Measurements from ENCODE around the gene CTSH.

CTSH gene

GRCh38 chr15:78957416-78958093 lies 12.7 kb upstream of the CTSH start:
- no peak overlapping the region for H3K4me3 ChIP-seq (ENCODE audit: low read depth, low read length)
- TF ChIP-seq POLR2A (IDR thresholded peaks at IDR 0.05; ENCODE audit: extremely low read depth, insufficient read length), result no peak
- TF ChIP-seq MYC (IDR thresholded peaks at IDR 0.05; ENCODE audit: low read depth, low read length), result no peak
- no peak for TF ChIP-seq MAX (IDR thresholded peaks at IDR 0.05; ENCODE audit: low read depth, low read length)
- TF ChIP-seq, protein P1, sequence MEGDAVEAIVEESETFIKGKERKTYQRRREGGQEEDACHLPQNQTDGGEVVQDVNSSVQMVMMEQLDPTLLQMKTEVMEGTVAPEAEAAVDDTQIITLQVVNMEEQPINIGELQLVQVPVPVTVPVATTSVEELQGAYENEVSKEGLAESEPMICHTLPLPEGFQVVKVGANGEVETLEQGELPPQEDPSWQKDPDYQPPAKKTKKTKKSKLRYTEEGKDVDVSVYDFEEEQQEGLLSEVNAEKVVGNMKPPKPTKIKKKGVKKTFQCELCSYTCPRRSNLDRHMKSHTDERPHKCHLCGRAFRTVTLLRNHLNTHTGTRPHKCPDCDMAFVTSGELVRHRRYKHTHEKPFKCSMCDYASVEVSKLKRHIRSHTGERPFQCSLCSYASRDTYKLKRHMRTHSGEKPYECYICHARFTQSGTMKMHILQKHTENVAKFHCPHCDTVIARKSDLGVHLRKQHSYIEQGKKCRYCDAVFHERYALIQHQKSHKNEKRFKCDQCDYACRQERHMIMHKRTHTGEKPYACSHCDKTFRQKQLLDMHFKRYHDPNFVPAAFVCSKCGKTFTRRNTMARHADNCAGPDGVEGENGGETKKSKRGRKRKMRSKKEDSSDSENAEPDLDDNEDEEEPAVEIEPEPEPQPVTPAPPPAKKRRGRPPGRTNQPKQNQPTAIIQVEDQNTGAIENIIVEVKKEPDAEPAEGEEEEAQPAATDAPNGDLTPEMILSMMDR (IDR thresholded peaks at IDR 0.05; ENCODE audit: low read depth, low read length), result no peak
- DNase-seq (ENCODE audit: low read depth), result no peak

DNA sequence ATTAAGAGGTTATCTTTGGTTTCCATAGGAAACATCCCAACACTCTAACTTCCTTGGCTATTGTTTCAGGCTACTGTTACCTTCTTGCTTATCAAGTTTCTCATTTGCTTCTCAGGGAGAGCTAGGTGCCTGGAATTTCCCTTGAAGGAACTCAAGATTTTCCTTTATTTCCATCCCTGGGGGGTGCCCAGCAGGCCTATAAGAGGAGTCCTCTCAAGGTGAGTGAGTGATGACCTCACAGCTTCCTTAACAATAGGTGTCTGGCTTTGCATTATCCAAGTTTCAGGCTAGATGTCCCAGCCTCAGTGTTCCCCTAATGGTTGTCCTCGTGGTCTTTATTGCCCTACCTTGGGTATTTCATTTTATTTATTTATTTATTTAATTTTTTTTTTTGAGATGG lies 12.1 kb upstream of the CTSH start:
- TF ChIP-seq MYC (IDR thresholded peaks at IDR 0.05; ENCODE audit: low read depth, low read length) (no peak), MAX (IDR thresholded peaks at IDR 0.05; ENCODE audit: low read depth, low read length) (no peak), POLR2A (IDR thresholded peaks at IDR 0.05; ENCODE audit: extremely low read depth, insufficient read length) (no peak)
- TF ChIP-seq, protein P1 (IDR thresholded peaks at IDR 0.05; ENCODE audit: low read depth, low read length), result no peak
- H3K4me3 ChIP-seq (ENCODE audit: low read depth, low read length), result no peak overlapping the region
- DNase-seq (ENCODE audit: low read depth), result no peak

GRCh38 chr15:78955355-78955754 lies 10.5 kb upstream of the CTSH start:
- DNase-seq (ENCODE audit: low read depth), result no peak
- no peak overlapping the region for H3K4me3 ChIP-seq (ENCODE audit: low read depth, low read length)
- no peak for TF ChIP-seq MYC (IDR thresholded peaks at IDR 0.05; ENCODE audit: low read depth, low read length)
- no peak for TF ChIP-seq MAX (IDR thresholded peaks at IDR 0.05; ENCODE audit: low read depth, low read length)
- TF ChIP-seq, protein P1 (IDR thresholded peaks at IDR 0.05; ENCODE audit: low read depth, low read length), result no peak
- TF ChIP-seq POLR2A (IDR thresholded peaks at IDR 0.05; ENCODE audit: extremely low read depth, insufficient read length), result no peak

- H3K4me3 ChIP-seq (ENCODE audit: low read depth, low read length), result no peak overlapping the region
- TF ChIP-seq MYC (IDR thresholded peaks at IDR 0.05; ENCODE audit: low read depth, low read length) (no peak), MAX (IDR thresholded peaks at IDR 0.05; ENCODE audit: low read depth, low read length) (no peak), POLR2A (IDR thresholded peaks at IDR 0.05; ENCODE audit: extremely low read depth, insufficient read length) (no peak)
- TF ChIP-seq, protein P1 (IDR thresholded peaks at IDR 0.05; ENCODE audit: low read depth, low read length), result no peak
- no peak for DNase-seq (ENCODE audit: low read depth)
Measured at GRCh38 chr15:78951841-78952238, 7.0 kb upstream of the CTSH start.

DNA sequence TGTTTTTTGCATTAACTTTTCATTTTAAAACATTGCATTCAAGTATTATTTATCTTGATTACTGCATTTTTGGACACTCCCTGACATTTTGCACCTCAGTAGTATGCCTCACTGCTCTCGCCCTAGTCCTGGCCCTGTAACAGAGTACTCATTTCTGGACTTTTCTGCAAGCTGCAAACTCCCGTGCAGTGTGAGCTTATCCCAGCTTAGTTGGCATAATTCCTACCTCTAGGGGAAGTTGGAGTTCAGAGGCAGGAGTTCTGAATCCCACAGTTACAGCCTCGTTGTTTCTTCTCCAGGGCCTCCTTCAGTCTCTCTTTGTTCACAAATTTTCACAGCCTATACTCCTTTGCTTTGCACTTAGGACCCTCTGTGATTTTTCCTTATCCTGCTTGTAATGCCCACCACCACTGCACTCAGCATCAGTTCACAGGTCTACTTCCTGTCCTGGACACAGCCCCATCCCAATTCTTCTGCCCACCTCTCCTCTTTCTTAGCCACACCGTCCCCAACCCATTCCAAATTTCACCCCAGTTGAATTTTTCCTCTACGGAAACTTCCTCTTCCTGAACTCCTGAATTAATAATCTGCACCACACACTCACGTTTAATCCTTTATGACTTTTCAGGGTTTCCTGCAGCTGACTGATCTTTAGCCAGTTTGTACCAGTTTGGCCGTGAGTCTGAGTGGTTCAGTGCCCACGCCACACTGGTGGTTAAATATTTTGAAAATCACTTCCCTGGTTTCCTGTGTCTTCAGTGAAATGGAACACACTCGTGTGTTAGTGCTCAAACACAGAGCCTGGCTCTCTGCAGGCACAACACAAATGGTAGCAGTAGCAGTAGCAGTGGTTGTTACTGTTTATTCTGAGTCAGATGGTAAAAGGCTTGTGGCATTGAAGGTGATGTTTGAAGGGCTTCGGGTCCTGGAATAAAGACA lies 6.3 kb upstream of the CTSH start:
- no peak for TF ChIP-seq POLR2A (IDR thresholded peaks at IDR 0.05; ENCODE audit: extremely low read depth, insufficient read length)
- TF ChIP-seq MAX (IDR thresholded peaks at IDR 0.05; ENCODE audit: low read depth, low read length), result no peak
- TF ChIP-seq, protein P1 (IDR thresholded peaks at IDR 0.05; ENCODE audit: low read depth, low read length), result no peak
- H3K4me3 ChIP-seq (ENCODE audit: low read depth, low read length), result no peak overlapping the region
- DNase-seq (ENCODE audit: low read depth), result no peak

All from NB4 (cell line).